ENCODE data around the gene NF1.
"Not testable (repeated sequence)": the region's sequence is repeated elsewhere in the genome, so short reads cannot be mapped to it uniquely, and the experiment has no call there.

The NF1 gene

DNA sequence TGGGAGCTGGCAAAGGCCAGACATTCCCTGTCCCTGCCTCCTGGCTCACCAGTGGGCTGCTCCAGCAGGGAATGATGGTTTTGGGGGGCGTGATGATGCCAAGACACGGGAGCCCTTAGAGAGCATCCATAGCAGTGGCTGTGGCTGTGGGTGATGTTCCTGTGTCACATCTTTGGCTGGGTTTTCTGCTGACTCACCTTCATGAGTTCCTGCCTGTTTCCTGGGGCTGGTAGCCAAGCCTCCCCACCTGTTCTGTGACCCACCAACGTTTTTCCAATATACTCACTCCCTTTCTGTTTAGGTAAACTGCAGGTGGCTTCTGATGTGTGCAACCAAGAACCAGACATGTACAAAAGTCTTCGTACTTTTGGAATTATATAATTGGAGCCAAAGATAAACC, 16.5 kb upstream of the NF1 start:
- DNase-seq (ENCODE audit: low read depth in 2 of 2): no peak

DNA sequence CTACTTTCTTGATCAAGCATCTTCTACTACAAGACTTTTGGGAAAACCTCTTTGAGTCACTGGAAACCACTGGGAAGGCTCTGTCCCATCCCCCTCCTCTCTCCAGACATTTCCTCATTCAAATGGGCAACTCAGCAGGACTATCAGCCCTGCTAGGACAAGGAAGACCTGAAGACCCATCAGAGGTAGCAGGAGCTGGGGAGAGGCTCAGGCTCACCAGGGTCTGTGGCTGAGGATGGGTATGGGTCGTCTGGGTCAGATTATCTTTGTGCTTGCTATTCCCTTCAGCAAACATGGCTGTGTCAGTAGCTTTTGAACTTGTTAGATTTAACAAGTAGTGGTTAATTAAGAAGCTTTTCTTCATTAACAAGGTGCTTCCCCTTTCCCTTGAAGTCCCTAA, 15.0 kb upstream of the NF1 start:
- no peak for DNase-seq (ENCODE audit: low read depth in 2 of 2)

DNA sequence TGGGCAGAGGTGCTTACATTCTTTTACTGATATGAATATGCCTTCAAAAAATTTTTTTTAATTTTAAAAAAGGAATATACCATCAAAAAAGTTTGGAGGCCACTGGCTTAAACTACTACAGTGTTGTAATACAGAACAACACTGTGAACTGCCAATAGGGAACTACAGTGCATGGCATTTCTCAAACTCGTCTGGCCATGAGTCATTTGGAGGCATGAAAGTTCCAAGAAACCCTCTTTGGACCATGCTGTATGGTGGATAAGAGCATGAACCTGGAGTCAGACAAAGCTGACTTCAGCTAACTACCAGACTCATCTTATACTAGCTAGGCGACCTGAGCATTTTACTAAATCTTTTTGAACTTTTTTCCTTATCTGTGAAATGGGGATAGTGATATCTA, 9.2 kb upstream of the NF1 start:
- no peak for DNase-seq (ENCODE audit: low read depth in 2 of 2)

DNA sequence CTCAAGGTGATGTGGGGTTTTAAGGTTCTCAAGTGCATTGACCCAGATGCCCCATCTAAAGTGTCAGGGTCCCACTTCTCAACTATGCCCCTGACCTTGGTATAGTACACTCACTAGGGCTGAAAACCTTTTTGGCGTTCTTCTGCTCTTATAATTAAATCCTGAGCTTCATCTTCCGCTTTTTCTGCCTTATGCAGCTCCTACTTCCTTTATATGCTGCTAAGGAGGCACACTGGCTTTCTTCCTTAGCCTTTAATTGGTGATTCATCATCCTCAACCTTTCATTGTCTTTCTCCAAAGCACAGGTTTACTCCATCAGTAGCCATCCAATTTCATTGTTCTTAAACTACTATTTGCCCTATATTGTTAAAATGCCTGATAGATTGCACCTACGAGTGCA, 5.3 kb upstream of the NF1 start:
- DNase-seq (ENCODE audit: low read depth in 2 of 2): no peak

DNA sequence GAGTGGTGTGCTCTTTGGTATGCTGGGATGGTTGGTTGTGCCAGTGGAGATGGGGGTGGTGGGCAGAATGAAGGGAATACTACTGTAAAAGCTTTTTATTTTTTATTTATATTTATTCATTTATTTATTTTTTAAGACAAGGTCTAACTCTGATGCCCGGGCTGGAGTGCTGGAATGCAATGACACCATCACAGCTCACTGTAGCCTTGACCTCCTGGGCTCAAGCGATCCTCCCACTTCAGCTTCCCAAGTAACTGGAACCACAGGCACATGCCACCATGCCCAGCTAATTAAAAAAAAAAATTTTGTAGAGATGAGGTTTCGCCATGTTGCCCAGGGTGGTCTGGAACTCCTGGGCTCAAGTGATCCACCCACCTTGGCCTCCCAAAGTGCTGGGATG, 4.1 kb upstream of the NF1 start:
- DNase-seq (ENCODE audit: low read depth in 2 of 2): not testable (repeated sequence)

DNA sequence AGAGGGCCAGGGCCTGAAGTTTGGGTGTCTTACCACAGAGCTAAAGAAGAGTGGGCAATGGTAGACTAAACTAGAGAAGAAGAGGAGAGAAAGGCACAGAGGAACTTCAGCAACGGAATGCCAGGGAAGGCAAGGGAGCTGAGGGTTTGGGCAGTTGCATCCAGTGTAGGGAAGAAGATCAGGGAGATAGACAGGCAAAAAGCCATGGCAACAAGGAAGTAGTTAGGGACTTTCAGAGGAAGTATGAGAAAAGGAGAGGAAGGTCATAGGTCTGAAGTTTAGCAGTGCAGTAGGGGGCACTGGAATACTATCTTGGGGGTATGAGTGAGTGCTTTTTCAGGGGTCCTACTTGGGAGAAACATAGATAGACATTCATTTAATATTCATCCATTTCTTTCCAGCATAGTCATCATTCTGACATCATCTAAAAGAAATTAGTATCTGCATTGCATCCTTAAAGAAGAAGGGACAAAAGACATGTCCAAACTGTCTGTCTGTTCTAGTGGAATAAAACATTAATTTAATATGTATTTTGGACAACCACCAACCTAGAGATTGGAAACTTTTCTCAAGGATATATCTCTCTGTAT, 2.2 kb upstream of the NF1 start:
- DNase-seq (ENCODE audit: low read depth in 2 of 2): no peak

DNA sequence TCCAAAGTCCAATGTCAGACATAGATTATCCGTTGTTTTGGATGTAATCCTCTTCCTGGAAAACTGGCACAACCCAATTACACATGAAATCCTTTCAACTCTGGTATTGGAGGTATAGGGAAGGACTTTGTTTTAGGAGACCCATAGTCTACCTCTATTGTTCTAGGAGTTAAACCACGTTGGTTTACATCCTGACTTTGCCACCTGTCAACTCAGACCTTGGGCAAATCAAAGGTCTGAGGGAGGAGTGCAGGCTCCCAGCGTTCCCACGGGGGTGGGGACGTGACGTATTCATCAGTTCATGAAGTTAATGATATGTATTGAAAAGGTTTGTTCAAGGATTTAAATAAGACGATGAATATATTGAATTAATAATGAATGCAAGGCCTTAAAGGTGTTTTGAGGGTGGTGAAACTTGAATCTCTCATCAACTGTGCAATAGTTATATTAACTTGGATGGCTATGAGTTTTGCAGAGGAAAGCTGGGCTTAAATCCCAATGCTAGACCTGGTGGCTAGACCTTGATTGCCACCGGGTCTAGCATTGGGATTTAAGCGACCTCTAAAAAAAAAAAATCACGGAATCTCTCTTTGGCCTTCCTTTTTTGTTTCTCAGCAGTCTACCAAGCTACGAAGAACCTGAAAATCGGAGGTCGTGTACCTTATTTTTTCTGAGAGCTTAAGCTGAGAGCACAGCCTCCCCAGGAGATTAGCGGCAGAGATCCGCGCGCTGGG, 744 bp upstream of the NF1 start:
- DNase-seq (ENCODE audit: low read depth in 2 of 2): no peak

DNA sequence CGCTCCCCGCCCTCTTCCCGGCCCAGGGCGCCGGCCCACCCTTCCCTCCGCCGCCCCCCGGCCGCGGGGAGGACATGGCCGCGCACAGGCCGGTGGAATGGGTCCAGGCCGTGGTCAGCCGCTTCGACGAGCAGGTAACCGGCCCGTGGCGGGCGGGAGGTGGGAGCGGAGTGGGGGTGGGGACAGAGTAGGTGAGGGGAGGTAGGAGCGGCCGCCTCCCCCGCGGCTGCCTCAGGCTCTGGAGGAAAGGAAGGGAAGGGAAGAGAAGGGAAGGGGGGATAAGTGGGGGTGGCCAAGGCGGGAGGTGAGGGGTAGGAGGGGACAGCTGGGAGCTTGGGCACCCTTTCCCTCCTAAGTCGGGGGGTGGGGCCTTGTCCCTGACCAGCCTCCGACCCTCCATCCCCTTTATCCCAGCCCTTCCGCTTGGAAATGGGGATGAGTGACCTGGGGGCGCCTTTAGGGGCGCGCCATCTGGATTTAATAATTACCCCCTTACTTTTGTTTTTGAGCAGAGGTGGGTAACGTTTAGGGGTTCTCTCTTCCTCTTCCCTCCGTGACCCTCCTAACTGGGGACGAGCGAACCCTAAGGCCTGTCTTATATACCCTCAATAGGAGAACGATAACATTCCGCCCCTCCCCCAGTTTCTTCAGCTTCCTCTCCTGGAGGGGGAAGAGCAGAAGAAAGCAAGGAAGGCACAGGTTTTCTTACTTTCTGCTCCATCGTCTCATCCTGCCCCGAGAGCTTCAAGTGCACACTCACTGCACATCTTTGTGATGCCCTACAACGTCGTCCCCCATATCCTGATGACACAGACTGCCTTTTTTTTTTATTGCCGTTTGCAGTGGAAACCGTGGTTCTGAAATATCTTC, 694 bp downstream of the NF1 start:
- peak in 1 of 2 donors; percentile 2 for DNase-seq (ENCODE audit: low read depth in 2 of 2)

DNA sequence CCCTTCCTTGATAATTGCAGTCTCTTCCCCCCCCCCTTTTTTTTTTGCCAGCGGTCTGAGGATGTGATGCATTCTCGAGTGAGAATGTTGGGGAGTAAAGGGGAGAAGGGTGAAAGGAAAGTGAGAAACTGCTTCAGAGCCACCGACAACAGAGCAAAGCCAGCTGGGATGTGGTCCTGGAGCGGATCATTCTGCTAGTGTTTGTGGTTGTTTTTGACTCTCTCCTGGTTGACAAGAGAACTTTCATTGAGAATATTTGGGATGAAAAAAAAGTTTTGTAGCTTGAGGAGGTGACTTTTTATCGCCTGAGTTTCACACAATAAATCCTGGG, 1.3 kb downstream of the NF1 start:
- no peak for DNase-seq (ENCODE audit: low read depth in 2 of 2)

DNA sequence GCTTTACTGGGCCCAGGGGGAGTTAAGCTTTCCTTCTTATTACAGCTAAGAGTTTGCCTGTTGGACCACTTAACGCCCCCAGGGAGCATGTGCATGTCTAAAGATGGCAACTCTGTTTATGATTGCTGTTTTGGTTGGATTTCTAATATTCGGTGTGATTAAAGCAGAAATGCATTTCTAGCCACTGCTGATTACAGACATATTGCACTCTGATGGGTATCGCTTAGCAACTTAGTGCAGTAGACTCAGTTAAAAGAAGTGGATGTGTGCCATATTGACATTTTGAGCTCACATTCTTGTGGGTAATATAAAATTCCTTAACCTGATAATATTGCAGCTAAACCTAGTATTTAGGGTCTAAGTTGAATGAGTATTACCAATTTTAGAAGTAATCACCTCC, 4.2 kb downstream of the NF1 start:
- no peak for DNase-seq (ENCODE audit: low read depth in 2 of 2)

DNA sequence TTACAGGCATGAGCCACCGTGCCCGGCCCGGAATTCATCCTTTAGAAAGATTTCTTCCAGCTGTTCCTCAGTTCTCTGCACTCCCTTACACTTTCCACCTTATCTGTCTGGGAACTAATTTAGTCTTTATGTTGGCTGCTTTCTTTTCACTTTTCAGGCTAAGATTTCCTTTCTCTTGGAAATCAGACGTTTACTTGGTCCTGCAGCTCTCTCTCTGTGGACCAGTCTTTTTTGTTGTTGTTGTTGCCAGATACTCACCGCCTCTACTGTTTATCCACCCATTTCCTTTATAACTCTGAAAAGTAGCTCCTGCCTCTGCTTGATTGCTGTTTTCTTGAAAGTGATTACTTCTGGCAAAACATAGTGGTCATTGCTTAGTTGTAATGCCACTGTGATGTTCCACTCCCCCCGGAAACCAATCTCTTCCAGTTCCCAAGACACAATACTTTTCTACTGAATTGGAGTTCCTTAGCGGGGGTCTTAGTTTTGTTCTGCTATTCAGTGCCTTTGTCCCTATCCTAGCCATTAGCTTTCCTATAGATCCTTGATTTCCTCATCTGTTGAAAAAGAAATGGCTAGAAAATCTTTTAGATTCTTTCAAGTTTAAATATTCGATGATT, 6.2 kb downstream of the NF1 start:
- no peak for DNase-seq (ENCODE audit: low read depth in 2 of 2)

DNA sequence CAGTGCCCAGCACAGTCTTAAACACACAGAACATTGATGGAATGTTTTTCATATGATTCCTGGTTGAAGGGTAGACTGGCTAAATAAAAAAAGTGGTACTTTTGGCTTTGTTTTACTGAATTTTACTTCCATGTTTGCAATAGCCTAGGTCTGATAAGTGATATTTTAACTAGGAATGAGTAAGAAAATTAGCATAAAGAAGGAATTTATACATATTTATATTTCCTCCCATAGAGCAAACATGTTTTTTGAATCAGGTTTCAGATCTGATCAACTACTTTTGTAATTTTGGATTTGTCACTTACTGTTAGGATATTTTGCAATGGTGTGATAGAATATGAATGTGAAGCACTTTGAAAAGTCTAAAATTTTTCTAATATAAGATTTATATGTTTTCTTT, 7.2 kb downstream of the NF1 start:
- no peak for DNase-seq (ENCODE audit: low read depth in 2 of 2)

DNA sequence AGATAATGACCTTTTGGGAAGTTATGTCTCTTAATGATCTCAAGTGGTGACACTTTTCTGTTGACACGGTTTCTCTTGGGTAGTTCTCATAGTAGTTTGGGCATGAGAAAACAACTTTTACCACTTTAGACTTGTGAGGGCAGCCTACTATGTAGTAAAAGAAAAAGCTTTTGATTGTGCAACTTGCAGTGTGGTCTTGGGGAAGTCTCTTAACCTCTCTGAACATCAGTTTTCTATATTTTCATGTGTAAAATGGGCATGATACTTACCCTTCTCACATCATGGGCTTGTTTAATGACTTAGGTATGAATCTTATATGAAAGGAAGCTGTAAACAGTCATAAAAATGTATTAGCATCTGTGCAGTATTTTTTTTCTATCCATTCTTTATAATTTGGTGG, 11.2 kb downstream of the NF1 start:
- no peak for DNase-seq (ENCODE audit: low read depth in 2 of 2)

DNA sequence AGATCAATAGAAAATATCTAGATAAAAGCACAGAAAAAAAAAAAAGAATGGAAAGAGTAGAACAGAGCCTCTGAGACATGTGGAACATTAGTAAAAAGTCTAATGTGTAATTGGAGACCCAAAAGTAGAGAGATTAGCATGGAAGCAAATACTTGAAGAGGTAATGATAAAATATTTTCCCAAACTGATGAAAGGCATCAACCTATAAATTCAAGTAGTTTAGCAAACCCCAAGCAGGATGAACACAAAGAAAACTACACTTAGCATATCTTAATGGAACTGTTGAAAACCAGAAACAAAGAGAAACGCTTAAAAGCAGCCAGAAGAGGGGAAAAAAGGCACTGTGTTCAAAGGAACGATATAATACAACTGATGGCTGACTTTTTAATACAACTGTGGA, 16.4 kb downstream of the NF1 start:
- DNase-seq (ENCODE audit: low read depth in 2 of 2): no peak

DNA sequence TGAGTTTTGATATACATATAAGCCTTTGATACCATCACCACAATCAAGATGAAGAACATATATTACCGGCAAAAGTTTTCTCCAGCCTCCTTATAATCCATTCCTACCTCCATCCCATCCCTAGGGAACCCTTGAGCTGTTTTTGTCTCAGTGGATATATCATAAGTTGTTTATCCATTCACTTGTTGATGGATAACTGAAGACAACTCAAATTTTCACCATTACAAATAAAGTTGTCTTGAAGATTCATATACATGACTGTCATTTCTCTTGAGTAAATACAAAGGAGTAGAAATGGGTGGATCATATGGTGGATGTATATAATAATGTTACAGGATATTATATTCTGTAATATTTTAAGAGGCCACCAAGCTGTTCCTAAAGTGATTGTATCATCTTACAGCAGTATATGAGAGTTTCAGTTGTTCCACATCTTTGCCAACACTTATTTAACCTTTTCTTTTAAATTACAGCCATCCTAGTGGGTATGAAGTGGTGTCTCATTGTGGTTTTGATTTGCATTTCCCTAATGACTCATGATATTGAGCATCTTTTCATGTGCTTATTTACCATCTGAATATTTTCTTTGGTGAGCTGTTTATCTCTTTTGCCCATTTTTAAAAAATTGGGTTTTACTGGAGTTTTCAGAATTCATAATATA, 17.4 kb downstream of the NF1 start:
- DNase-seq (ENCODE audit: low read depth in 2 of 2): no peak

DNA sequence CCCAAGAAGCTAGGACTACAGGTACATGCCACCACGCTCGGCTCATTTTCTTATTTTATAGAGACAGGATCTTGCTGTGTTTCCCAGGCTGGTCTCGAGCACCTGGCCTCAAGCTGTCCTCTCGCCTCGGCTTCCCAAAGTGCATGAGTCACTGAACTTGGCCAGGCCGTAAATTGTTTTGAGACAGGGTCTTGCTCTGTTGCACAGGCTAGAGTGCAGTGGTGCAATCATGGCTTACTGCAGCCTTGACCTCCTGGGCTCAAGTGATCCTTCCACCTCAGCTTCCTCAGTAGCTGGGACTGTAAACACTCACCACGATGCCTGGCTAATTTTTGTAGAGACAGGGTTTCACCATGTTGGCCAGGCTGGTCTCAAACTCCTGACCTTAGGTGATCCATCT, 18.6 kb downstream of the NF1 start:
- DNase-seq (ENCODE audit: low read depth in 2 of 2): not testable (repeated sequence)

DNA sequence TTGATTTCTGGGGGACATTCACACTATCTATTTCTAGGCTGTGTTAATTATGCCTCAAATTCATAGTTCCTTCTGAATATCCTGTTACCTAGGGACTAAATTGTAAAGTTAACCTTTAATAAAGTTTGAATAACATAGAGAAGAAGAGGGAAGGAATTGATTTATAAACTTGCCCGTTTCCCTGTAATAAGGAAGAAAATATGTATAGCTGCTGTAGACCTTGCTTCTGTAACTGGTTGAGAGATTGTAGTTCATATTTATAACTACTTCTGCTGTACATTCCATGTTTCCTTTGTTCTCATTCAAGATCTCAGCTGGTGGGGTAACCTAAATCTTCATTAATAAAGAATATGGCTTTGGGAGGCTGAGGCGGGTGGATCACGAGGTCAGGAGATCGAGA, 19.2 kb downstream of the NF1 start:
- no peak for DNase-seq (ENCODE audit: low read depth in 2 of 2)

DNA sequence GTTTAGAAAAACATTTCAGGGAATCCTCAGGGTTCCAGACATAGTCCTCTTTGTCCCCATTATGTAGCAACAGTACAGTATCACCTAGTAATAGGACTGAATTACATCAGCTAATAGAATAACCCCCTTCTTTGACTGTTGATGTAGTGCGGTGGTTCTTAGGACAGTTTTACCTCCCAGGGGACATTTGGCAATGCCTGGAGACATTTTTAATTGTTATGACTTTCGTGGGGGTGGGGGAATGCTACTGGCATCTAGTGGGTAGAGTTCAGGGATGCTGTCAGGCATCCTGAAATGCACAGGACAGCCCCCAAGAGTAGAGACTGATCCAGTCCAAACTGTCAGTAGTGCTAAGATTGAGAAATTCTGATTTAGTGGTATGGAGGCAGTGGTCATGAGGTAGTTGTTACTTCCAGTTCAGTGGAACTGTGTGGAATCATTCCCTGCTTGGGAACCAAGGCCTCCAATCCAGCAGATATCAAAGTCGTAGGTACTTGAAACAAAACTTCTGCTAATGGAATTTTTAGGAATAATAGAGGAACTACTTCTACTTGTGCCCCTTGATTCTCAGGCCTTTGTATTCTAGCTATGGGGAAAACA, 20.3 kb downstream of the NF1 start:
- DNase-seq (ENCODE audit: low read depth in 2 of 2): no peak

DNA sequence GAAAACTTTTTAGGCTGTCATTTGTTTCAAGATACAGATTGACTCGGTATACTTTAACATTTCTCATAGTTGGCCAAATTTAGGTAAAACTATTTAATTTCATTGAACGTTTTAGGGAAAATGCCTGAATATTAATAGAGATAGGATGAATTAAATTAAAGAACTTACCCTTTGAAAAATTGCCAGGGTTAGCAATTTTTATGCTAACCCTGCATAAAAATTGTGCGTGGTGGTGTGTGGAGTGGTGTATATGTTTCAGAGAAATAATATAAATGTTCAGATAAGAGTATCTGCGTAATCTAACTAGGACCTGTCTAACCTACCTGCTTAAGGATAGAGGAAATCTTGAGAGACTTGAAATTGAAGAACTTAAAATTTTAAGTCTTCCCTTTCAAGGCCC, 21.4 kb downstream of the NF1 start:
- DNase-seq (ENCODE audit: low read depth in 2 of 2): no peak

DNA sequence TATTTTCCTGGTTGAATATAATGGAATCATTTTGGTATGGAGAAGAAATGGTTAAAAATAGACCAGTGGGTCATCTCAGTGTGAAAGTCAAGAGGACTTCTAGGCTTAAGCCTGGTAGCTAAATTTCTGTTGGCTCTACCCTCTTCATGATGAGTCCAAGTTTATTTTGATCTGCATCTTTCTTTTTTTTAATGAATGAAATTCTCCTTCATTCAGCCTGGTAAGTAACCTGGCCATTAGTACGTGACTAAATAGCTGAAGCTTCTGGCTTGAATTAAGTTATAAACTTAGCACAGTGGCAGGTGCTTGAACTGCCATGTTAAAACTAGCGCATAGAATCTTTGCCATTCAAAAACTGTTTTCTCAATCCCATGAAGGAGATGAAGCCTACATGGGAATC, 28.0 kb downstream of the NF1 start:
- DNase-seq (ENCODE audit: low read depth in 2 of 2): no peak

DNA sequence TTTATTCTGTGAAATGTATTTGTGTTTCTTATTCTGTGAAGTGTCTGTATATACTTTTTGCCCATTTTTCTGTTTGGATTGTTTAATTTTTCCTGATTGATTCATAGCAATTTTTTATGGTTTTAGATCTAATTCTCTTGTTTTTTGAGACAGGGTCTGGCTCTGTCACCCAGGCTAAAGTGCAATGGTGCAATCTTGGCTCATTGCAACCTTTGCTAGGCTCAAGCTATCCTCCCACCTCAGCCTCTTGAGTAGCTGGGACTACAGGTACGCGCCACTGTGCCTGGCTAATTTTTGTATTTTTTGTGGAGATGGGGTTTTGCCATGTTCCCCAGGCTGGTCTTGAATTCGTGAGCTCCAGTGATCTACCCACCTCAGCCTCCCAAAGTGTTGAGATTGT, 31.5 kb downstream of the NF1 start:
- no peak for DNase-seq (ENCODE audit: low read depth in 2 of 2)

DNA sequence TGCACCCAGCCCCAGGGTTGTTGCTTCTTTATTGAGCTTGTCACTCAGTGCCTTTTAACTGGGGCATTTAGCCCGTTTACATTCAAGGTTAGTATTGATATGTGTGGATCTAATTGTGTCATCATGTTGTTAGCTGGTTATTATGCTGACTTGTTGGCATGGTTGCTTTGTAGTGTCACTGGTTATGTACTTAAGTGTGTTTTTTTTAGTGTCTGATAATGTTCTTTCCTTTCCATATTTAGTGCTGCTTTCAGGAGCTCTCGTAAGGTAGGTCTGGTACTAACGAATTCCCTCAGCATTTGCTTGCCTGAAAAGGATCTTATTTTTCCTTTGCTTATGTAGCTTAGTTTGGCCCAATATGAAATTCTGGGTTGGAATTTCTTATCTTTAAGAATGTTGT, 33.5 kb downstream of the NF1 start:
- no peak for DNase-seq (ENCODE audit: low read depth in 2 of 2)
